Fibroblast of peridontal ligament (primary cell): ENCODE measurements around the gene NUDT1.
A peak's percentile ranks its signal among the peaks of the same experiment; 100 is the strongest.

ENCODE experiments used
- DNase-seq: peaks from one replicate; pipeline ENCODE4 v3.0.0-alpha.2; 2010; ENCODE audit errors: extremely low read depth

Gene NUDT1

GRCh38 chr7:2205036-2205780, 36.8 kb upstream of the NUDT1 start:
- peak; percentile 7 for DNase-seq

GRCh38 chr7:2208712-2209111, 33.3 kb upstream of the NUDT1 start:
- DNase-seq: no peak

- peak; percentile 79 for DNase-seq
Observed at GRCh38 chr7:2209146-2209960, 32.7 kb upstream of the NUDT1 start.

- DNase-seq: no peak
Observed at GRCh38 chr7:2209961-2210323, 32.1 kb upstream of the NUDT1 start.

GRCh38 chr7:2210551-2211258, 31.3 kb upstream of the NUDT1 start:
- no peak for DNase-seq

DNA sequence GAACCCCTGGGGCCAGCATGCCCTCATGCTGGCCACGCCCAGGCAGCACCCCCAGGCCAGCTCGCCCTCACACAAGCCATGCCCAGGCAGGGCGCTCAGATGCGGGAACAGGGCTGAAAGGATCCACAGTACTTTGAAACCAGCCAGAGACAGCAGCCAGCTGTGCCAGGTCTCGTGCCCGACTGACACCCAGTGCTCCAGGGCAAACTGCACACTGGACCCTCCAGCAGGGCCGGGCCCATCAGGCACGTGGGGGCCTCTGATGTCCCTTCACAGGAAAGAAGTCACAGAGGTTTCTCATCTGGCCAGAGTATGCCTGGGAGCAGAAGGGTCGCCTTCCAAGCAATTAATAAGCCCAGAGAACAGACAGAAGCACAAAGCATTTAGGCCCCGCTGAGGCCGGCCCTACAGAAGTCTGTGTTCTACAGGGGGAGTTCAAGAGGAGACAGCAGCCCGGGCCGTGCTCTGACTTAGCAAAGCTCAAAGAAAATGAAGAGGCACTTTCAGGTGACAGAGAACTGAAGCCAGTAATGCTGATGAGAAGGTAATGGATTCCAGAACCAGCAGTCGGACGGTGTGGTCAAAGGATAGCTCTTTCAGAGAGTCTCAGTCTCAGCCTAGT, 30.7 kb upstream of the NUDT1 start:
- no peak for DNase-seq

DNA sequence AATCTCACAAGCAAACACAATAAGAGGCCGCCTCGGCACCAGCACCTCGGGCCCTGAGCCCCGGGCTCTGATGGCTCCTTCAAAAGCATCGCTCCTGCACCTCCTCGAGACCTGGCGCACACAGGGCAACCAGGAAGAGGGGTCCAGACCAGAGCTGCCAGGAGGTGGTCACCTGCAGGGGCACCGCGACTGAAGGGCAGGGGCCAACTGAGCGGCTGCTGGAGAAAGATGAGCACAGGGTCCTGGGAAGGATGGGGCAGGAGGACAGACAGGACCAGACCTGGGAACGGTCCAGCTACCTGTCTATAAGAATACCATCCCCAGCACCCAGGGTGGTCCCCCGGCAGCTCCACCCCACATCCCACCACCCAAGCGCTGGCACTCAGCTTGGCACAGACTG, 30.1 kb upstream of the NUDT1 start:
- no peak for DNase-seq

GRCh38 chr7:2212906-2213305, 29.1 kb upstream of the NUDT1 start:
- no peak for DNase-seq

- no peak for DNase-seq
Observed at GRCh38 chr7:2213551-2214215, 28.3 kb upstream of the NUDT1 start.

- no peak for DNase-seq
Observed at GRCh38 chr7:2214636-2215035, 27.4 kb upstream of the NUDT1 start.

DNA sequence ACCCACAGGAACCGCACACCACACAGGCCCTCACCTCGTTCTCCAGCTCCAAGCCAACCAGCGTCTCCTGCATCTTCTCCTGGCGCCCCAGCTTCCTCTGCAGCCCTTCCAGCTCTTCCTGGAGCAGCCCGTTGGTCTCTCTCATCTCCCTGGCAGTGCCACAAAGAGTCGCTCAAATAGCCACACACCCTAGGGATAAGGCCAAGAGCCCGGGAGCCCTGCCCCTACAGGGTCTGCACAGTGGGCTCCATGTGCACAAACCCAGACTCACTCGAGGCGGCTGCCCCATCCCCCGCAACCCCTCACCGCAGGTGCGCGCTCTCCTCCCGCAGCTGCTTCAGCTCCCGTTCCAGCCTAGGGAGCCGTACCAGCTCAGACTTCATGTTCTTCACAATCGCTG, 26.2 kb upstream of the NUDT1 start:
- no peak for DNase-seq

DNA sequence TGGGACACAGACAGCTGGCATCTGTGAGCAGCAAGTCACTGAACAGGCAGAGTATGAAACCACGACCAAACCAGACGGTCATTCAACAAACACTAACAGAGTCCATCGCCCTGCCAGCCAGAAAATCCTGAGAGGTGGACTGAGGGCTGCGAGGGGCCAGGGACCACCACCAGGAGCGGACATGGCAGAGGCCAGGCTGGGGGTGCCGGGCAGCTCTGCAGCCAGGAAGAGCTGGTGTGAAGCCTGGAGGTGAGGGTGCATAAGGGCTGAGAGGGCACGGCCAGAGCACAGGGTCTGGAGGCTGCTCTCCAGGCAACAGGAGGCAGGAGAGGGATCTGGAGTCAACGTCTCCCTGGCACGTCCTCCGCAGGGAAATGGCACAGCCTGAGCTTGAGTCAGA, 24.8 kb upstream of the NUDT1 start:
- no peak for DNase-seq

GRCh38 chr7:2217716-2218443, 24.1 kb upstream of the NUDT1 start:
- no peak for DNase-seq

- no peak for DNase-seq
Observed at GRCh38 chr7:2218444-2218785, 23.6 kb upstream of the NUDT1 start.

- DNase-seq: no peak
Observed at GRCh38 chr7:2219136-2219535, 22.9 kb upstream of the NUDT1 start.

- DNase-seq: no peak
Observed at GRCh38 chr7:2219606-2220005, 22.4 kb upstream of the NUDT1 start.

GRCh38 chr7:2220030-2220429, 22.0 kb upstream of the NUDT1 start:
- DNase-seq: no peak

DNA sequence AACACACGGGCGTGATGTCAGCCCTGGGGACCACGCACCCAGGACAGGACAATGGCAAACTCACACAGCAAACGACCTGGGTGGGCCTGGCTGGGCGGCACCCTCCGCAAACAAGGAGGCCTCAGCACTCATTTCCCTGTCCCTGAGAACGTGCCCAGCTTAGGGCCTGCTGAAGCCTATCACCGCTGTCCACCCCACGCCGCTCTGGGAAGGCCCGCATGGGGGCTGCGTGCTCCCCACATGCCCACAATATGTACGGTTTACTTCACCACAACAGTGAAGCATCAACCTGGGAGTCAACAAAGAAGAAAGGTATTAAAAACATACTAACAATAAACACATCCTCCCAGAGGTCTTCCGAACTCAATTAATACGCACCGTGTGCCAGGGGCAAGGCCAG, 21.5 kb upstream of the NUDT1 start:
- no peak for DNase-seq

DNA sequence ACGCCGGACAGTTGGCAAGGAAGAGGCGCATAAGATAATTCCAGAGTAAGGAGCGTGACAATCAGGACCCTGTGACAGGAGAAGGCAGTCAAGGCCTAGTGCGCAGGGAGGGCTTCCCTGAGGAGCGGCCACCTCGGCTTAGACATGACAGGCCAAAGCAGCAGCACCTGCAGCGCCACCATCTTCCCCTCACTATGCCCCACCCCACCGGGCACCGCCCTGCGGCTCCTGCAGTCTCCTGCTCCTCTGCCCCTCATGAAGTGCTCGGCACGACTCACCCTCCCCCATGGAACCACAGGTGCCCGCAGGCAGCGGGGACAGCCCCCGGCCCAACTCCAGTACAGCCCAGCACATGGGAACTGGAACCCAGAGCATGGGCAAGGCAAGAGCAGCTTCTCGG, 21.1 kb upstream of the NUDT1 start:
- no peak for DNase-seq

- no peak for DNase-seq
Observed at GRCh38 chr7:2222516-2222915, 19.5 kb upstream of the NUDT1 start.

DNA sequence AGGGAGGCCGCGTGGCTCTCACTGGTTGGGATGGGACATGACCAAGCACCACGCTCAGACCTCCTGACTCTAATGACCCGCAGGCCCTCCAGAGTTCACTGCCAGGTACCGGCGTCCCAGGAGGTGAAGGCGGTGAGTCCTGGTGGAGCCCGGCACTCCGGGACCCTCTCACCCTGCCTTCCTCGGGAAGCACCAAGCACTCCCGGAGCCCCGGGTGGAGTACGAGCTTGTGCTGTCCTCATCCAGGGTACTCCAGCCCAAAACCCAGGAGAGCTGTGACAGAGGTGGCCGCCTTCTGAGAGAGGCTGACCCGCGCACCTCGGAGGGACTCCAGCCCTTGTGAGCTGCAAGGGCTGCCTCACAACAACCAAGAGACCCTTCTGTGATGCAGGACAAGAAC, 18.7 kb upstream of the NUDT1 start:
- DNase-seq: no peak
